Measurements from ENCODE around the gene NKX1-1. TPM values are rescaled to one million over a fixed set of nuclear protein-coding genes. Genes with fewer than 3 reads are reported as not detected.

NKX1-1 gene
- total RNA-seq, 1 donor: not detected

- no peak for DNase-seq (ENCODE audit: low read depth)
- no peak overlapping the region for H3K4me3 ChIP-seq (ENCODE audit: low read depth, low read length)
- TF ChIP-seq CTCF (IDR thresholded peaks at IDR 0.05; ENCODE audit: insufficient read depth, low read depth, low read length): no peak
Observed at GRCh38 chr4:1412376-1413203, 6.3 kb upstream of the NKX1-1 start.

- TF ChIP-seq CTCF (IDR thresholded peaks at IDR 0.05; ENCODE audit: insufficient read depth, low read depth, low read length): no peak
- DNase-seq (ENCODE audit: low read depth): no peak
- H3K4me3 ChIP-seq (ENCODE audit: low read depth, low read length): no peak overlapping the region
Observed at GRCh38 chr4:1411436-1412375, 5.5 kb upstream of the NKX1-1 start.

DNA sequence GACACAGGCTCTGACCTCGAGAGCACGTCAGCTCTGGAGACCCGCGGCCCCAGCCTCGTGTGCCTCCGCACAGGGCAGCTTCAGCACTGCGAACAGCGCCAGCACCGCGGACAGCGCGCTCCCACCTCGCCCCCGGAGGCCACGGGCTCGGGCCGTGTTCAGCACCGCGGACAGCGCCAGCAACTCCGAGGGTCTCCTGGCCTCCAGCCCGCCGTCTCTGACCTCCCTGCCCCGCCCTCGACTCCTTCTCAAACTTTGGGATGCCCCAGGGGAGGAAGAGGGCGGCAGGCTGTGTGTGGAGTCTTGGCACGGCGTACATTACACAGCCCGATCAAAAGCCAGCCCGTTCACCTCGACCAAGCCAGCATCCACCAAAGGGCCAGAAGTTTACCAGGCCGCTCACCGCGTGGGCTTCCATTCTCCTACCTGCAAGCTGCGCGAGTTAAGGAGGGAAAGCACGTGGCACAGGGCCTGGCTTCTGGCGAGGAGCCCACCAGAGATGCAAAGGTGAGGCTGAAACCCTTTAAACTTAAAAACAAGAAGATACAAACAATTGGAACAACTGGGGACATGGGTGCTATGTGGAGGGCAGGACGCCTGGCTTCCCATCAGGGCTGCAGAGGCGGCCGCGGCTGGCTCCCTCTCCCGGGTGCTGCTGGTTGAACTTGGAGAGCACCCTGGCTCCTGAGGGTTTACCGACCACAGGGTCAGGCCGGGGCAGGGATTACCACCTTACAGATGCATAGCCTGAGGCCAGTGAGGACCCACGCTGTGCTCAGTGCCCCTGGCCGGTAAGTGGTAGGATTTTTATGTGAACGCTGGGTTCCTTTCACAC, 4.5 kb upstream of the NKX1-1 start:
- TF ChIP-seq CTCF (IDR thresholded peaks at IDR 0.05; ENCODE audit: insufficient read depth, low read depth, low read length): no peak
- peak; percentile 54 for DNase-seq (ENCODE audit: low read depth)
- H3K4me3 ChIP-seq (ENCODE audit: low read depth, low read length): no peak overlapping the region

DNA sequence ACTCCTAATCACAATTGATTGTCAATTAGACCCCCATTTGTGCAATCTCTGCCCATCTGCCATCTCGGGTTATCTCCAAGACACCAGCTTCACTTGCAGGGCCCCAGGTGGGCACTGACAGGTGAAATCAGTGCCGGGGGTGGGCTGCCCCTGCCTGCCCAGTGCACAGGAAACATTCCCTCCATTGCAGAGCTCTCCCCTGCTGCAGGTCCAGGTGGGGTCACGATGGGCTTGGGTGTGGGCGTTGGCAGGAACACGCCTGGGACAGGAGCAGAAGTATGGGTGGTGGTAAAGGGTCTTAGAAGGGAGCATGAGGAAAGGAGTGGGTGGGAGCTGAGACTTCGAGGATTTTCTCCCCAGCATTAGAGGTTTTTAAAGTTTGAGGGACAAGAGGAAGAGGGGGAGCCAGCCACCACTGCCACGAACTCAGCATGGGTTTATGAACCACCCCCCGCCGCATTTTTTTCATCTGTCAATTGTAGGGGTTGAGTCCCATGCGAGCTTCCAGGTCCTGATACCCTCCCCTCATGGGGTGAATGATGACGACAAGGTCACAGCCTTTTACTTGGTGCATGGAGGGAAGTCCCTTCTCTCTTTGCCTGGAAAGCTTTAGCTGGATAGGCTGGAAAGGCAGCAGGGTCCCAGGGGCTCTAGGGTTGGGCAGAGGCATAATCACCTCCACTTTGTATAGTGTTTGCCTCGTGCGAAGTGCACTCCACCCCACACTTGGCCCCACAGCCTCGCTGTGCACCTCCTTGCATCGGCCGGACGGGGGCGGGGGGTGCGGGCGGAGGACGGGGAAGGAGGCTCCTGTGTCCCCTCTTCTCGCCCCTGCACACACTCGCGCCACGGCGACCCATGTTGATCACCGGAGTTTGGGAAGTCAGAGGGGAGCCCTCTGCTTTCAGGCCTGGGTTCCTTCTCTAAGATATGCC, 3.5 kb upstream of the NKX1-1 start:
- DNase-seq (ENCODE audit: low read depth): no peak
- TF ChIP-seq CTCF (IDR thresholded peaks at IDR 0.05; ENCODE audit: insufficient read depth, low read depth, low read length): no peak
- no peak overlapping the region for H3K4me3 ChIP-seq (ENCODE audit: low read depth, low read length)

DNA sequence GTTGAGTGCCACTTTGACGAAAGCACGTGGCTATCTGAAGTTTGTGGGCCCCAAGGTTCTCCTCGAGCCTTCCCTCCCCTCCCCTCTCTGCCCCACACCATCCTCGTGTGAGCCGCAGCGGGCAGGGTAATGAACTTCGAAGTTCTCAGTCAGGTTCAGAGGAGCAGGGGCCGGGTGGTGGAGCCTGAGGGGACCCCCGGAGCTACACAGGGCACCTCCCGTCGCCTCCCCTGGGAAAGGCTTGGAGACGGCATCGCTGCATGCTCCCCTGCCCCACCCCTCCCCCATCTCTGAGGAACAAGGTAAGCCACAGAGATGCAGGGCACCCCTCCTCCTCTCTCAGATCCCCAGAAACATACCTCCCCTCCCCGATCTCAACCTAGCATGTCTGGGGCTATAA, 2.8 kb upstream of the NKX1-1 start:
- no peak overlapping the region for H3K4me3 ChIP-seq (ENCODE audit: low read depth, low read length)
- TF ChIP-seq CTCF (IDR thresholded peaks at IDR 0.05; ENCODE audit: insufficient read depth, low read depth, low read length): no peak
- DNase-seq (ENCODE audit: low read depth): no peak
